Activated gamma-delta T cell (primary cell): Measurements from ENCODE around the gene WDR27.

Source experiments
- DNase-seq: peaks from one replicate; lab custom pipeline; 2025; lab: John Stamatoyannopoulos, UW

Gene WDR27

GRCh38 chr6:169566319-169566718, 135.5 kb downstream of the WDR27 start:
- no peak for DNase-seq

GRCh38 chr6:169564453-169565240, 137.2 kb downstream of the WDR27 start:
- DNase-seq = no peak

- DNase-seq = no peak
Observed at GRCh38 chr6:169561665-169562064, 140.2 kb downstream of the WDR27 start.

GRCh38 chr6:169559592-169559991, 142.2 kb downstream of the WDR27 start:
- DNase-seq = no peak

DNA sequence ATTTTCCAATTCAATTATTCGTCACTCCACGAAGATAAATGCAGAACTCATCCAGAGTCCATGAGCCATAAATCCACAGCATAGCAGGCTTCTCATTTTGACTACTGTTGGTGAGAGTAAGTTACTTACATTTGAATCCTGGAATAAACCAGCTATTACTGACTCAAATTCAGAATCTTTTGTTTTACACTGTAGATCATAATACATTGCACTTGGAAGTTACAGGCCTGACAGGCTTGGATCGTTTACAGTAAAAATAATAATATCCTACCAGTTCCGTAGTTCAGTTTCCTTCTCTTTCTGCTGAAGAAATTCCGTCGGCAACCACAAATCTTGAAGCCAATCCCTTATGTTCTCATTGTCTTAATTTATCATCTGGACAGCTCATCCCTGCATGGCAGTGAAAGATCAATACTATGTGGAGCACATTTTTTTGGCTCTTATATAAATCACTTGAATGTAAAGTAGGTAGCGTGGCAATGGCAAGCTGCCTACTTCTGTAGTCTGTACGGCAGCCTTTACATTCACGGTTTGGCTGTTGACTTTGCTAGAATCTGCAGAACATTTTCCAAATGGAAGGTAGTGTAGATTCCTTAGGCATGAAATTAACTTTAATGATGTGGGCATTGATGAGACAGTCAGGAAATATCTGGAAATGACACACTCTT, 142.9 kb downstream of the WDR27 start:
- DNase-seq = no peak

- no peak for DNase-seq
Observed at GRCh38 chr6:169558378-169558773, 143.5 kb downstream of the WDR27 start.

- DNase-seq = no peak
Observed at GRCh38 chr6:169557887-169558286, 143.9 kb downstream of the WDR27 start.

- DNase-seq = no peak
Observed at GRCh38 chr6:169556758-169557548, 144.9 kb downstream of the WDR27 start.

GRCh38 chr6:169555971-169556617, 145.7 kb downstream of the WDR27 start:
- no peak for DNase-seq

DNA sequence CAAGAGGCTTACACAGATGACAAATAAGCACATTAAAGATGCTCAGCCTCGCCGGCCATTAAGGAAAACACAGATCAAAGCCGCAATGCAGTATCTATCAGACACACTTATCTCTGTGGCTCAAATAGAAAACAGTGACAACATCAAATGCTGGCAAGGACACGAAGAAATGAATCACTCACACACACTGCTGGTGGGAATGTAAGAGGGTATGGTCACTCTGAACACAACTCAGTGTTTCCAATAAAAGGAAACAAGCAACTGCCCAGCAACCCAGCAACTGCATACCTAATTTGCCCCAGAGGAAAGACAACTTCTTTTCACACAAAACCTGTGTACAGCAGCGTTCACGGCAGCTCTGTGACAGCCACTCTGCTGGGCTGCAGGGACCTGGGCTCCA, 155.8 kb downstream of the WDR27 start:
- DNase-seq = no peak

DNA sequence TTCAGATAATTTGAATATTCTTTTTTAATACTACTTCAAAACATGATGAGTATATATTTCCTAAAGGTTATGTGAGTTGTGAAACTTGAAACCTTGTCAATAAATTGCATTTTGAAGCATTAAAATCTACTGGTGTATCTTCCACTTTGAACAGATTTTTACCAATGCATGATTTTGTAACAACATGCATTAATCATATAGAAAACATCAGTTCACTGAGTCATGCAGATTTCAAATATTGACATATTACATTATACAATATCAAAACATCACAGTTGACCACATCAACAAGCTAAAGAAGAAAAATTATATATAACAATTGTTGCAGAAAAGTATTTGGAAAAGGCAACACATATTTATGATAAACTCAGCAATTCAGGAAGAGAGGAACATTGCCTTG, 158.1 kb downstream of the WDR27 start:
- DNase-seq = no peak

DNA sequence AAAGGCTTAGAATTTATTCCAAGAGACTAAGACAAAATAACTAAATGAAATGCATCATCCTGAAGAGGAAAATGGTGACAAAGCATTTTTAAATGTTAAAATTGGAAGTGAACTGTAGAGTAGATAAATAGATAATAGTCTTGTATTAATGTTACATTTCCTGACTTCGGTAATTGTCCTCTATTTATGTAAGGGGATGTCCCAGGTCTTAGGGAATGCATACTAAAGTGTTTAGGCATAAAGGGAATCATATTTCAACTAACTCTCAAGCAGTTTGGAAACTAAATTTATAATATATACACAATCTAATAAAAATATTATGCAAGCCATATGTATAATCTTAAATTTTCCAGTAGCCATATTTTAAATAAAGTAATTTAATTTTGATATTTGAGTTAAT, 159.3 kb downstream of the WDR27 start:
- no peak for DNase-seq

- no peak for DNase-seq
Observed at GRCh38 chr6:169539176-169539897, 162.5 kb downstream of the WDR27 start.

DNA sequence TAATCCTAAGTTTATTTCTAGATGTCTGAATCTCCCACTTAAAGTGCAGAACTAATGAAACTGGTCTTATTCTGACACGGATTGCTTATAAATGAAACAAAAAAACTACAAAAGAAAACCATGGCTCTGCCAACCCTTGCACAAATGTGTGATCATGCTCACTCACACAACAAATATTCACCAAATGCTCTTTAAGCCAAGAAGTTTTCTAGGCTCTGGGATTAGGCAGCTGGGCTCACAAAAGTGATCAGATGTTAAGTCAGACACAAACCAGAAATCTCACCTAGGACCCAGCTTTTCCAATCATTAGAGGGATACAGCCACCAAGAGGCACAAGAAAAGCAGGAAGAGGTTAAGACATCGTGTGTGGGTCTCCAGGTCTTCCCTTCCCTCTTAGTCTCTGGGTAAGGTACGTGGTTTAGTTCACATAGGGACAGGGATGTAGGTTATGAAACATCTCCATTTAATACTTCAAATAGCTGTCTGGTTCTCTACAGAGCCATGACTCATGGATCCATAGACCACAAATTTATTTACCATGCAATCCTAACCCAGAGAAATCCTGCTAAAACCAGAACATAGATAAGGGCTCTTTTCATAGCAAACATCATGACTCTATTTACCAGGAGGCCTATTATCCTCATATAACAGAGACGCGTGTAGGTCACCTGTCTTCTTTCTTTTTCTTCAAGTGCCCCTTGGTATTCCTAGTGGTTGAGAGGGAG, 165.2 kb downstream of the WDR27 start:
- no peak for DNase-seq

DNA sequence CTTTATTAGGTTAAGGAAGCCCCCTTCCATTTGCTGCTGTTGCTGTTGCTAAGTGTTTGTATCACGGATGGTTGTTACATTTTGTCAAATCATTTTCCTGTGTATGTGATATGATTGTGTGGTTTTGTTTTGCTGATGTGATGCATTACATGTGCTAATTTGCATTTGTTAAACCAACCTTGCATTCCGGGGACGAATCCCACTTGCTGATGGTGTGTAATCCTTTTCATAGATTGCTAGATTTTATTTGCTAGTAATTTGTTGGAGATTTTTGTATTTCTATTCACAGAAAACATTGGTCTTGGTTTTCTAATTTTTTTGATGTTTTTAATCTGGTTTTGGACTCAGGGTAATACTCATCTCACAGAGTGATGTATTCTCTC, 167.8 kb downstream of the WDR27 start:
- DNase-seq = no peak

DNA sequence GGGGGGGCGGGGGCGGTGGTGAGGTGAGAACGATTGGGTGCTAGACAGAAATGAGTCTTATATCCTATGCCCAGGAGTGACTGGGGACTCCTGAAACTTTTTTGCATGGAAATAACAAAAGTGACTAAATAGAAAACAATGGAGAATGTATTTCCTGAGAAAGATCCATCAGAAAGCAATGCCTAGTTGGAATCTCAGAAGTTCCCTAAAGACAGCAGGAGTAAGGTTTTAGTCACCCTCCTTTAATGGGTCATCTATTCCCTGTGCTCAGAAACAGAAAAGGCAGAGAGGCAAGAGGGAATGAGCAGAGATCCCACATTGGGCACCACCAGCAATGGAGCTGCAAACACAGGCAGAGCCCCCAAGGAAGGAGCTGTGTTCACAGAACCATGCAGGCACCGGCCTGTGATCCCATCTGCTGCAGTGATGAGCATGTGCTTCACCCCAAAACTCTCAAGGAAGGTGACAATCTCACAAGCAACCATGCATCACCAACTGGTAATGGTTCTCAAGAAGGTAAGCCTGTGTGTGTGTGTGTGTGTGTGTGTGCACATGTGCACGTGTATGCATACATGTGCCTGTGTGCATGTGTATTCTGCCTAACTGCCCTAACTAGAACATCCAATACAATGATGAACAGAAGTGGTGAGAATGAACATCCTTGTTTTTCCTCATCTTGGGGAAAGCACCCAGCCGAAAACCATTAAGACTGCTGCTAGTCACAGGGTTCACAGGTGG, 168.4 kb downstream of the WDR27 start:
- DNase-seq = no peak

GRCh38 chr6:169530752-169531123, 171.1 kb downstream of the WDR27 start:
- DNase-seq = no peak

GRCh38 chr6:169529931-169530751, 171.7 kb downstream of the WDR27 start:
- no peak for DNase-seq

- no peak for DNase-seq
Observed at GRCh38 chr6:169528755-169529154, 173.1 kb downstream of the WDR27 start.
